Lung (tissue), 12 donors: ENCODE results near the gene AKT1. TPM values are rescaled to one million over a fixed set of nuclear protein-coding genes. Genes with fewer than 3 reads are reported as not detected.

Experiments
- ATAC-seq: fragments of 200-7000 bp; cut with Tn5 transposase; one replicate; pipeline ENCODE4 v1.9.1; 2020; ENCODE audit warnings: moderate number of reproducible peaks; ENCODE audit not compliant: insufficient read depth, low FRiP score
- DNase-seq, 3 donors: peaks; one replicate each; pipeline ENCODE4 v3.0.0-alpha.2; 2013 to 2017
- H3K27ac ChIP-seq, 2 donors: one replicate each; pipeline ENCODE4 v1.5.1; 2013; ENCODE audit warnings: mild to moderate bottlenecking in 2 of 2, moderate library complexity in 2 of 2, control low read depth in 1 of 2, inconsistent platforms in 1 of 2, low read depth in 1 of 2, low read length in 1 of 2
- H3K27me3 ChIP-seq, 3 donors: one replicate each; pipeline ENCODE4 v1.5.1; 2013; ENCODE audit warnings: low read length in 2 of 3; ENCODE audit not compliant: control insufficient read depth in 3 of 3, insufficient read depth in 3 of 3
- H3K36me3 ChIP-seq, 4 donors: one replicate each; pipeline ENCODE4 v1.5.1; 2013; ENCODE audit warnings: low read length in 4 of 4, mild to moderate bottlenecking in 1 of 4, moderate library complexity in 1 of 4; ENCODE audit not compliant: control insufficient read depth in 4 of 4, insufficient read depth in 4 of 4
- H3K4me1 ChIP-seq, 5 donors: one replicate each; pipeline ENCODE4 v1.5.1; 2013; ENCODE audit warnings: low read length in 5 of 5, mild to moderate bottlenecking in 2 of 5, moderate library complexity in 1 of 5; ENCODE audit not compliant: control insufficient read depth in 5 of 5, insufficient read depth in 5 of 5
- H3K4me3 ChIP-seq: one replicate; pipeline ENCODE4 v1.5.1; 2013; ENCODE audit warnings: mild to moderate bottlenecking, control low read depth, moderate library complexity
- H3K9ac ChIP-seq, 2 donors: one replicate each; pipeline ENCODE4 v1.5.1; 2013; ENCODE audit warnings: low read length in 2 of 2, control low read depth in 1 of 2; ENCODE audit not compliant: insufficient read depth in 1 of 2
- H3K9me3 ChIP-seq, 4 donors: one replicate each; pipeline ENCODE4 v1.5.1; 2013; ENCODE audit warnings: low read length in 3 of 4, mild to moderate bottlenecking in 1 of 4, moderate library complexity in 1 of 4; ENCODE audit not compliant: control insufficient read depth in 4 of 4, insufficient read depth in 3 of 4
- WGBS, 2 donors: extraction: QIAGEN DNeasy Blood & Tissue Kit; methylation state at CpG; one replicate each; pipeline ENCODE4 v1.1.7; 2013; 5-methylcytosine and 5-hydroxymethylcytosine counted together
- polyA plus RNA-seq, 2 donors: library from polyadenylated mRNA; stranded (reverse); fragments of 200-250 nt; gene quantifications; one replicate each; pipeline ENCODE4 v1.2.1, GENCODE V29; 2013
- total RNA-seq, 2 donors: library from RNA; depleted of rRNA in 1 of 2; stranded (reverse); fragments of >200 nt in 1 of 2; gene quantifications; one replicate each; pipeline ENCODE4 v1.2.1, GENCODE V29; 2014 to 2021
- TF ChIP-seq, protein P1 (sequence below): IDR thresholded peaks from 2 replicates; pipeline ENCODE4 v1.5.1; 2012; ENCODE audit warnings: mild to moderate bottlenecking; ENCODE audit errors: control extremely low read depth, extremely low read depth
- donor health status: control.
- donor health status: control.
- donor health status: Bipolar disorder and iron deficiency.
- donor health status: healthy.
- donor health status: DM: yes; HTN: yes; CAD: no.

The AKT1 gene
- total and polyA plus RNA-seq, 4 donors: 142 to 224 (median 160) TPM

DNA sequence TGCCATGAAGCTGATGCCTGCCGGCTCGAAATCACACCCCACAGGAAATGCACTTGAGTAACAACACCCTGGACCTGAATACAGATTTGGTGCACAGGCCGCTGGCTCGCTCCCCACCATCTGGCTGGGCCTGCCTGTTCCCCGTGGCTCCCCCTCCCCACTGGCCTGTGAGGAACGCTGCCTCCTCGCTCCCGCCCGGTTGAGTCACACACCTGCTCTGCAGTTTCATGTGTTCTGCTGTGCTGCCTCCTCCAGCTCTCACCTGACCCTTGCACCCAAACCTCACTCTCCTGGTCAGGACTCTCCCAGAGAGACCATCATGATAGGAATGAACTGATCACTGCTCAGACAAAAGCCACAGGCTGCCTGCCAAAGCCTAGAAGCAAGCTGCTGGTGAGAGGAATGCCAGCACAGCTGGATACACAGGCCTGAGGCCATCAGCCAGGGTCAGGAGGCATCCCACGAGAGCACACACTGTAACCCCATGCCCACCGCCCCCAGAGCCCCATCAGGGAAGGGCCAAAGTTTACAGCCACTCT lies 46.4 kb downstream of the AKT1 start:
- ATAC-seq (no peak), DNase-seq (peak; percentile 42 to 60 (median 51))
- 60 to 68% methylated on average over 11 of the region's 11 CpGs for WGBS, 2 donors
- H3K9ac ChIP-seq: peak overlapping the region in 1 of 2 donors; percentile 2
- H3K27me3 ChIP-seq: no peaks in the 10 kb centered on the region
- TF ChIP-seq, protein P1, sequence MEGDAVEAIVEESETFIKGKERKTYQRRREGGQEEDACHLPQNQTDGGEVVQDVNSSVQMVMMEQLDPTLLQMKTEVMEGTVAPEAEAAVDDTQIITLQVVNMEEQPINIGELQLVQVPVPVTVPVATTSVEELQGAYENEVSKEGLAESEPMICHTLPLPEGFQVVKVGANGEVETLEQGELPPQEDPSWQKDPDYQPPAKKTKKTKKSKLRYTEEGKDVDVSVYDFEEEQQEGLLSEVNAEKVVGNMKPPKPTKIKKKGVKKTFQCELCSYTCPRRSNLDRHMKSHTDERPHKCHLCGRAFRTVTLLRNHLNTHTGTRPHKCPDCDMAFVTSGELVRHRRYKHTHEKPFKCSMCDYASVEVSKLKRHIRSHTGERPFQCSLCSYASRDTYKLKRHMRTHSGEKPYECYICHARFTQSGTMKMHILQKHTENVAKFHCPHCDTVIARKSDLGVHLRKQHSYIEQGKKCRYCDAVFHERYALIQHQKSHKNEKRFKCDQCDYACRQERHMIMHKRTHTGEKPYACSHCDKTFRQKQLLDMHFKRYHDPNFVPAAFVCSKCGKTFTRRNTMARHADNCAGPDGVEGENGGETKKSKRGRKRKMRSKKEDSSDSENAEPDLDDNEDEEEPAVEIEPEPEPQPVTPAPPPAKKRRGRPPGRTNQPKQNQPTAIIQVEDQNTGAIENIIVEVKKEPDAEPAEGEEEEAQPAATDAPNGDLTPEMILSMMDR: no peak
- H3K4me3 ChIP-seq: no peak overlapping the region
- H3K36me3 ChIP-seq: peaks cover 0 to 3% (median under 1%) of the 10 kb centered on the region in 4 donors
- H3K4me1 ChIP-seq: peaks cover 0 to 57% (median 32%) of the 10 kb centered on the region in 5 donors
- no peak overlapping the region for H3K27ac ChIP-seq
- no peaks in the 10 kb centered on the region for H3K9me3 ChIP-seq

DNA sequence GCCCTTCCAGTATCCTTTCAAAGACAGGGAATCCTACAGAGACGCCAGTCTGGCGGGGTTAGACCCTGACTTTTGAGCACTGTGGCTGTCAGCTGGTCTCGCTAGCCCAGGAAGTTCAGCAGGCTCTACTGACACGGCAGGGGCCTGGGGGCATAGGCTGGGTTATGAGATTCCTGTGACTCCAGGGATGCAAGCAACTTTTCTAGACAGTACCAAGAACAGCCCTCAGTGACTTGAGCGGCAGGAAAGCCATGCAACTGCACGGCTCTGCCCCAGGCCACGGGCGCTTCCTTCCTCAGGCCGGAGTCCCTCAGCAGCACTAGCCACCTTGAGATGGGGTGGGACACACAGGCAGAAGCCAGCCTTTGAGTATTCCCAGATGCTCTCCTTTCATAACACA lies 47.7 kb downstream of the AKT1 start:
- Histone ChIP-seq H3K4me3 (no peak overlapping the region), H3K36me3 (peaks cover 0 to 3% (median 0%) of the 10 kb centered on the region in 4 donors), H3K27ac (no peak overlapping the region), H3K27me3 (no peaks in the 10 kb centered on the region), H3K9ac (peak overlapping the region in 1 of 2 donors; percentile 28), H3K4me1 (peaks cover 0 to 51% (median 29%) of the 10 kb centered on the region in 5 donors), H3K9me3 (no peaks in the 10 kb centered on the region)
- 65 to 78% methylated on average over 9 of the region's 9 CpGs for WGBS, 2 donors
- DNase-seq (peak in 1 of 3 donors; percentile 32), ATAC-seq (no peak)
- TF ChIP-seq, protein P1: no peak

DNA sequence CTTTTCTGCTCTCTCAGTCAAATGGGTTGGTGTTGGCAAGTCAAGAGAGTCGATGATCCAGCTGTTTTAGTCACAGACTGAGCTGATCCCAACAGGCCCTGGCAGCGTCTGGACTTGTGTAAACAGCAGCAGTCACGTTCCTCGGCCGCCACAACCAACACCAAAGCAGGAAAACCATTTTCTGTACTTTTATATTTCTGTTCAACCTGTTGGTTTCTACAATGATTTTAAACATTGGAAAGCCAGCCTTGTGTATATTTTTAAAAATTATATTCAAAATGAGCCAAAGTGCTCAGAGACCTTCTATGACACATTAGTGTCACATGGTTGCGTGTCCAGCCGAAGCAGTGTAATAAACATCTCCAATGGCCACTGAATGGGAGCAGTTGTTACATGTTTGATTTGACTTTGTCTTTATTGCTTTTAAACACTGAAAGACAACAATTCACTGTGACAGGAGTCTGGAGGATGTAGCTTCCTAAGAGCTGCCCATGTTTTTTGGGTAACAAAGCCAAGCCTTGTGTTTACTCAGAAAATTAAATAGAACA lies 48.5 kb downstream of the AKT1 start:
- no peak overlapping the region for H3K27ac ChIP-seq
- H3K4me3 ChIP-seq: no peak overlapping the region
- no peaks in the 10 kb centered on the region for H3K9me3 ChIP-seq
- peaks cover 0 to 47% (median 25%) of the 10 kb centered on the region in 5 donors for H3K4me1 ChIP-seq
- no peaks in the 10 kb centered on the region for H3K27me3 ChIP-seq
- ATAC-seq (no peak), DNase-seq (peak; percentile 85 to 96 (median 94))
- peak overlapping the region in 1 of 2 donors; percentile 53 for H3K9ac ChIP-seq
- WGBS, 2 donors: 66 to 79% methylated on average over 7 of the region's 7 CpGs
- peaks cover 0 to 3% (median 0%) of the 10 kb centered on the region in 4 donors for H3K36me3 ChIP-seq
- TF ChIP-seq, protein P1: no peak
